CD4-positive, alpha-beta T cell treated with Interferon alpha-2 for 1 hour (primary cell): Measurements from ENCODE around the gene BAG3.

Experiments used
- DNase-seq, 2 donors: peaks; one replicate each; pipeline ENCODE4 v3.0.0-alpha.2; 2020 to 2022

Gene BAG3

GRCh38 chr10:119667562-119668328, 16.6 kb downstream of the BAG3 start:
- no peak for DNase-seq

GRCh38 chr10:119668461-119668860, 17.3 kb downstream of the BAG3 start:
- no peak for DNase-seq

DNA sequence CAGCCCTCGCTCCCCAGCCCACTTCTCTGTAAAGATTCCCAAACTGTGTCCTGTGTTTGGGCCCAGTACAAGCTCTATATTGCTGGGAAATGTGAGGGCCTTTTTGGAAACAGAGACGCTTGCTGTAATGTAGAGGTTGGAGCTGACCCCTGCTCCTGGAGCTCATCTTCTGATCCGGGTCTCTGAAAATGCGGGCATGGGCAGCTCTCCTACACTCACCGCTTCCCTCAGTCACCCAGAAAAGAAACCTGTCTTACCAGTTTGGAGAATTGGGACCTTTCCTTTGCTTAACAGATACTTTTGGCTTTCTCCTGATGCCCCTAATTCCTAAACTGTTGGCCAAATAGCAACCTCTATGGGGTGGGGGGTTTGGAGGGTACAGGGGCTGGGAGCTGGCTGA, 18.2 kb downstream of the BAG3 start:
- DNase-seq = no peak

DNA sequence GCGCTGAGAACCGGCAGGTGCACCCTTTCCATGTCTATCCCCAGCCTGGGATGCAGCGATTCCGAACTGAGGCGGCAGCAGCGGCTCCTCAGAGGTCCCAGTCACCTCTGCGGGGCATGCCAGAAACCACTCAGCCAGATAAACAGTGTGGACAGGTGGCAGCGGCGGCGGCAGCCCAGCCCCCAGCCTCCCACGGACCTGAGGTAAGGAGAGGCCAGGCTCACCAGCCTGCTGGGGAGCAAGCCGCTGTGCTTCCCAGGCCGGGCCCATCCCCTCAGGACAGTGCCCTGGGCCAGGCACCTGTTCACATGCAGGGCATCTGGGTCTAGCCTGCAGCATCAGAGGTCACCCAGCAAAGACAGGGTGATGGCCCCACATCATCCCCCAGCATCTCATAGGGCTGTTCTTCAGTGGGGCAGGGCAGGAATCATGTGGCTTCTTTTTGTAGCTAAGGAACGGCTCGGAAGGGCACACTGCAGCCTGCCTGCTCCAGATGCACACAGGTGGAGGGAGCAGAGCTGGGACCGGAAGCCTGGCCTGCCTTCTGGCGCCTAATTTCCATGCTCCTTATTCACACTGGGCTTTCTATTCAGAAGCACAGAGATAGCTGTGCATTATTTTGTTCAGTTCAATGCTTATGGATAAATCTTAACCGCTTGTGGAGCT, 18.9 kb downstream of the BAG3 start:
- DNase-seq = no peak

DNA sequence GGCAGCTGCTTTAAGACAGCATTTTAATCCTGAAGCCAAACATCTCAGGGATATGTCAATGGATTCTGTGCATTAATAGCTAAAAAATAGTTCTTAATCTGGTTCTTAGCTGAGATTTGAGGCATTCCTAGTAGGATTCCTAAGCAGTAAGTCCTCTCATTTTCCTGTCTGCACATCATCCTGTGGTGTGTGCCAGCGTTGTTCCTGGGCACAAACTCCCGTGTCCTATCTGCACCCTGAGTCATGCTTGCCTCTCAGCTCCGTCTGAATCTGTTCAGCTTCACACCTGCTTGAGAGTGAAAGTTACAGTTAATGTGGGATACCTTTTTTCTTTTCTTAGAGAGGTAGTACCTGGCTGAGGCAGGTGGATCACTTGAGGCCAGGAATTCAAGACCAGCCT, 19.5 kb downstream of the BAG3 start:
- no peak for DNase-seq

- no peak for DNase-seq
These were observed 20.2 kb downstream of the BAG3 start for GRCh38 chr10:119671381-119671780.

DNA sequence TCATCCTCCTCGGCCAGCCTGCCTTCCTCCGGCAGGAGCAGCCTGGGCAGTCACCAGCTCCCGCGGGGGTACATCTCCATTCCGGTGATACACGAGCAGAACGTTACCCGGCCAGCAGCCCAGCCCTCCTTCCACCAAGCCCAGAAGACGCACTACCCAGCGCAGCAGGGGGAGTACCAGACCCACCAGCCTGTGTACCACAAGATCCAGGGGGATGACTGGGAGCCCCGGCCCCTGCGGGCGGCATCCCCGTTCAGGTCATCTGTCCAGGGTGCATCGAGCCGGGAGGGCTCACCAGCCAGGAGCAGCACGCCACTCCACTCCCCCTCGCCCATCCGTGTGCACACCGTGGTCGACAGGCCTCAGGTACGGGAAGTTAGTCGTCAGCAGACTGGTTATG, 21.1 kb downstream of the BAG3 start:
- no peak for DNase-seq

GRCh38 chr10:119673271-119673670, 22.1 kb downstream of the BAG3 start:
- no peak for DNase-seq

GRCh38 chr10:119675483-119676170, 24.4 kb downstream of the BAG3 start:
- DNase-seq = no peak

DNA sequence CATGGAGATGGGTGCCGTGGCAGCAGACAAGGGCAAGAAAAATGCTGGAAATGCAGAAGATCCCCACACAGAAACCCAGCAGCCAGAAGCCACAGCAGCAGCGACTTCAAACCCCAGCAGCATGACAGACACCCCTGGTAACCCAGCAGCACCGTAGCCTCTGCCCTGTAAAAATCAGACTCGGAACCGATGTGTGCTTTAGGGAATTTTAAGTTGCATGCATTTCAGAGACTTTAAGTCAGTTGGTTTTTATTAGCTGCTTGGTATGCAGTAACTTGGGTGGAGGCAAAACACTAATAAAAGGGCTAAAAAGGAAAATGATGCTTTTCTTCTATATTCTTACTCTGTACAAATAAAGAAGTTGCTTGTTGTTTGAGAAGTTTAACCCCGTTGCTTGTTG, 25.9 kb downstream of the BAG3 start:
- no peak for DNase-seq

DNA sequence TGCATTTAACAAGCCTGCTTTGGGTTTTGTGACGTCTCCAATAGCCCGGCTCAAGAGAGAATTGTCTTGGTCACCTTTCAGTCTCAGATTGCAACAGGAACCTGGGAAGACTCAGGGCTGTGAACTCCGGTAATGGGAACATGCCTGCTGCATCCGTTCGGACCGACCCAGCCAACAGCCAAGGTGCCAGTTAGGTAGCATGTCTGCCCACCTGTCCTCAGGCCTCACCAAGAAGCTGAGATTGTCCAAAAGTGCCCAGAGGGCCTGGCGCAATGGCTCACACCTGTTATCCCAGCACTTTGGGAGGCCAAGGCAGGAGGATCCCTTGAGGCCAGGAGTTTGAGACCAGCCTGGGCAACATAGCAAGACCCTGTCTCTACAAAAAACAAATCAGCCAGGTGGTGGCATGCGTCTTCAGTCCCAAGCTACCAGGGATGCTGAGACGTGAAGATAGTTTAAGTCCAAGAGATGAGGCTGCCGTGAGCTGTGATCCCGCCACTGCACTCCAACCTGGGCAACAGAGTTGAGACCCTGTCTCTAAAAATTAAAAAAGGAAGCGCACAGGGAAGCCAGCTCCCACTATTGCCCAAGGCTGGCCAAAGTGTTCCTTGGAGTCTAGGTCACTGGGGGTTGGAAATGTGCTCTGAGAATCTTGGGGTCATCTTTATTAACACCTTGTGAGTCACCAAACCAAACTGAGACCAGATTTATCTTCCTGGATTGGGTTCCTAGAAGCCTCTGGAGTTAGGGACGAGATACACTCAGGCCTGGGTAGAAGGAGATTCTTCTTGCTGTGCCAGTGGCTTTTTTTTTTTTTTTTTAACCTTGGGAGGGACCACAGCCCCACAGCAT, 26.9 kb downstream of the BAG3 start:
- DNase-seq = no peak

DNA sequence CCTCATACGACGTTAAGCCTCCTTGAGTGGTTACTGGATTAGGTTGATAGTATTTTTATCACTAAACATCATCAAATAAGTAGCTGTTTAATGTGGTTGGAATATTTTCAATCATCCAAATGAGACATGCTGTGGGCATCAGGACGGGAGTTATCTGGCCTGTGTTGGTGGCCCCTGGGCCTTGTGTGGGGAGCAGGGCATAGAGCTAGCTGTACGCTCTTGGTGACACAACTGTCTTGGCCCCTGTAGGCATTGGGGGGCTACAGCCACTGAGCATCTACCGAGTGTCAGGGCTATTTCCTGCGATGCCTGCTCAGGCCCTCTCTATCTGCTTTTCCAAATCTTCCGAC, 28.3 kb downstream of the BAG3 start:
- no peak for DNase-seq

GRCh38 chr10:119680050-119680449, 28.9 kb downstream of the BAG3 start:
- no peak for DNase-seq

- no peak for DNase-seq
These were observed 29.5 kb downstream of the BAG3 start for GRCh38 chr10:119680650-119681081.

DNA sequence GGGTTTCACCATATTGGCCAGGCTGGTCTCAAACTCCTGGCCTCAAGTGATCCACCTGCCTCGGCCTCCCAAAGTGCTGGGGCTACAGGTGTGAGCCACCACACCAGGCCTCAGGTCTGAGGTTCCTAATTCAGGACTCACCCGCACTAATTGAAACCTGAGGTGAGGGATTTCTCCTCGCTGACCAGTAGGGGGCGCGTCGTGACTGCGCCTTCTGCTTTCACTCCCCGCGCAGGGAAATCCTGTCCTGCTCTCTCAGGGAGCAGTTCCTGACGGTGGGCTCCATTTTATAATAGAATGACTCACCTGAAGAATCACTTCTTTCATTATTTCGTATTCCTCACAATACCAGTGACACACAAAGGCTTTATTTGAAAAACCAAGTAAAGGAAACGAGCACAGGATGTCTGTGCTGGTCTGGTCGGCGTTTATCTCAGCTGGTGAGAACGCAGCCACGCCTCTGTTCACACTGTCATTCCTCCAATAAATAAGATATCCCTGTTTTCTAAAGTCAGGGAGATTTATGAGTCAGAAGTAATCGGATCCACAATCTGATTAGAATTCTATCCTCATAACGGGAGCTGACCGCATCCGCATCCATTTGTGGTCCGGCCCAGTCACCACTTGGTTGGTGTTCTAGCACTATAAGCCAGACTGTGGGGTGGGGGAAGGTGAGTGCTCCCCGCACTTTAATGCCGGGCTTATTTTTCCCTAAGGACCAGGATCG, 35.4 kb downstream of the BAG3 start:
- peak; percentile 81 to 86 for DNase-seq

GRCh38 chr10:119687192-119688032, 36.2 kb downstream of the BAG3 start:
- DNase-seq = no peak

GRCh38 chr10:119688033-119688508, 36.9 kb downstream of the BAG3 start:
- DNase-seq = no peak

GRCh38 chr10:119689016-119689580, 37.9 kb downstream of the BAG3 start:
- DNase-seq = no peak

DNA sequence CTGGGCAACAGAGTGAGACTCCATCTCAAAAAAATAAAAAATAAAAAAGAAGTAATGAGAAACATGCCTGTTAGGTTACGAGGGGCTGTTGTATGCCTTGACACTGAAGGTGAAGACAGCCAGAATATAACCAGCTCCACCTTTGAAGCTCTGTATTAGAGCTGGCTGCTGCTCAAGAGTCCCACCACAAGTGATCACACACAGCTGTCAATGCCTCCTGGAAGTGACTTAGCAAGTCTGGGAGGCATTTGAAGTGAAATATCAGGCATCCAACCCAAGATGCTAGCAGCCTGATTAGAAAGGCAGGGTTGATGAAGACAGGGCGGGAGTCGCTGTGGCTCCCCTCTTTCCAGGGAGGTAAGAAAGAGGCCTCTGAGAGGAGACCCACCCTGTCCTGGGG, 40.5 kb downstream of the BAG3 start:
- no peak for DNase-seq

GRCh38 chr10:119693262-119693957, 42.2 kb downstream of the BAG3 start:
- no peak for DNase-seq
